ENCODE results near the gene ARHGEF12.
A peak's percentile ranks its signal among the peaks of the same experiment; 100 is the strongest.

Gene ARHGEF12

GRCh38 chr11:120432056-120433018 lies 96.1 kb downstream of the ARHGEF12 start:
- Mint-ChIP-seq H3K9me3 (no peaks in the 10 kb centered on the region), H3K4me3 (no peak overlapping the region), H3K4me1 (peaks cover 15% of the 10 kb centered on the region), H3K27ac (peak overlapping the region; percentile 14), H3K27me3 (no peaks in the 10 kb centered on the region), H3K36me3 (peaks cover 20% of the 10 kb centered on the region)
- peak; percentile 87 for ATAC-seq

- Mint-ChIP-seq H3K4me1 (no peaks in the 10 kb centered on the region), H3K27me3 (no peaks in the 10 kb centered on the region), H3K36me3 (peaks cover 44% of the 10 kb centered on the region), H3K27ac (no peak overlapping the region), H3K4me3 (no peak overlapping the region), H3K9me3 (no peaks in the 10 kb centered on the region)
- ATAC-seq, result no peak
Observed at GRCh38 chr11:120441592-120441991, 105.4 kb downstream of the ARHGEF12 start.

GRCh38 chr11:120442031-120442430 lies 105.8 kb downstream of the ARHGEF12 start:
- peaks cover 49% of the 10 kb centered on the region for H3K36me3 Mint-ChIP-seq
- H3K9me3 Mint-ChIP-seq, result no peaks in the 10 kb centered on the region
- no peak for ATAC-seq
- H3K4me1 Mint-ChIP-seq, result no peaks in the 10 kb centered on the region
- H3K4me3 Mint-ChIP-seq, result no peak overlapping the region
- no peak overlapping the region for H3K27ac Mint-ChIP-seq
- H3K27me3 Mint-ChIP-seq, result no peaks in the 10 kb centered on the region

GRCh38 chr11:120446802-120447201 lies 110.6 kb downstream of the ARHGEF12 start:
- Mint-ChIP-seq H3K9me3 (no peaks in the 10 kb centered on the region), H3K36me3 (peaks cover 72% of the 10 kb centered on the region), H3K27ac (no peak overlapping the region), H3K4me3 (no peak overlapping the region), H3K27me3 (no peaks in the 10 kb centered on the region), H3K4me1 (no peaks in the 10 kb centered on the region)
- ATAC-seq, result no peak

- H3K36me3 Mint-ChIP-seq, result peaks cover 73% of the 10 kb centered on the region
- H3K27me3 Mint-ChIP-seq, result no peaks in the 10 kb centered on the region
- no peak overlapping the region for H3K27ac Mint-ChIP-seq
- H3K4me1 Mint-ChIP-seq, result no peaks in the 10 kb centered on the region
- no peak overlapping the region for H3K4me3 Mint-ChIP-seq
- no peaks in the 10 kb centered on the region for H3K9me3 Mint-ChIP-seq
- no peak for ATAC-seq
Observed at GRCh38 chr11:120448240-120448639, 112.0 kb downstream of the ARHGEF12 start.

GRCh38 chr11:120455487-120455886 lies 119.3 kb downstream of the ARHGEF12 start:
- peaks cover 62% of the 10 kb centered on the region for H3K36me3 Mint-ChIP-seq
- H3K4me3 Mint-ChIP-seq, result no peak overlapping the region
- H3K27me3 Mint-ChIP-seq, result no peaks in the 10 kb centered on the region
- H3K4me1 Mint-ChIP-seq, result no peaks in the 10 kb centered on the region
- H3K9me3 Mint-ChIP-seq, result no peaks in the 10 kb centered on the region
- ATAC-seq, result no peak
- no peak overlapping the region for H3K27ac Mint-ChIP-seq

- ATAC-seq, result no peak
- Mint-ChIP-seq H3K9me3 (no peaks in the 10 kb centered on the region), H3K36me3 (peaks cover 62% of the 10 kb centered on the region), H3K27ac (no peak overlapping the region), H3K27me3 (no peaks in the 10 kb centered on the region), H3K4me1 (no peaks in the 10 kb centered on the region), H3K4me3 (no peak overlapping the region)
Observed at GRCh38 chr11:120457996-120458395, 121.8 kb downstream of the ARHGEF12 start.

- H3K27me3 Mint-ChIP-seq, result no peaks in the 10 kb centered on the region
- H3K4me3 Mint-ChIP-seq, result no peak overlapping the region
- no peaks in the 10 kb centered on the region for H3K4me1 Mint-ChIP-seq
- no peak for ATAC-seq
- peaks cover 63% of the 10 kb centered on the region for H3K36me3 Mint-ChIP-seq
- H3K9me3 Mint-ChIP-seq, result no peaks in the 10 kb centered on the region
- no peak overlapping the region for H3K27ac Mint-ChIP-seq
Observed at GRCh38 chr11:120462825-120463224, 126.6 kb downstream of the ARHGEF12 start.

GRCh38 chr11:120465921-120466534 lies 129.8 kb downstream of the ARHGEF12 start:
- H3K9me3 Mint-ChIP-seq, result no peaks in the 10 kb centered on the region
- no peak overlapping the region for H3K27ac Mint-ChIP-seq
- no peak for ATAC-seq
- peaks cover 71% of the 10 kb centered on the region for H3K36me3 Mint-ChIP-seq
- no peaks in the 10 kb centered on the region for H3K4me1 Mint-ChIP-seq
- H3K4me3 Mint-ChIP-seq, result no peak overlapping the region
- H3K27me3 Mint-ChIP-seq, result no peaks in the 10 kb centered on the region

GRCh38 chr11:120467627-120468026 lies 131.4 kb downstream of the ARHGEF12 start:
- H3K4me3 Mint-ChIP-seq, result no peak overlapping the region
- H3K27me3 Mint-ChIP-seq, result no peaks in the 10 kb centered on the region
- H3K9me3 Mint-ChIP-seq, result no peaks in the 10 kb centered on the region
- no peak for ATAC-seq
- H3K27ac Mint-ChIP-seq, result no peak overlapping the region
- no peaks in the 10 kb centered on the region for H3K4me1 Mint-ChIP-seq
- H3K36me3 Mint-ChIP-seq, result peaks cover 65% of the 10 kb centered on the region

GRCh38 chr11:120471131-120471530 lies 134.9 kb downstream of the ARHGEF12 start:
- H3K27me3 Mint-ChIP-seq, result no peaks in the 10 kb centered on the region
- peaks cover 57% of the 10 kb centered on the region for H3K36me3 Mint-ChIP-seq
- H3K27ac Mint-ChIP-seq, result no peak overlapping the region
- no peak for ATAC-seq
- H3K4me1 Mint-ChIP-seq, result no peaks in the 10 kb centered on the region
- H3K4me3 Mint-ChIP-seq, result no peak overlapping the region
- H3K9me3 Mint-ChIP-seq, result no peaks in the 10 kb centered on the region

GRCh38 chr11:120471994-120472393 lies 135.8 kb downstream of the ARHGEF12 start:
- Mint-ChIP-seq H3K4me1 (no peaks in the 10 kb centered on the region), H3K27ac (no peak overlapping the region), H3K4me3 (no peak overlapping the region), H3K36me3 (peaks cover 54% of the 10 kb centered on the region), H3K27me3 (no peaks in the 10 kb centered on the region), H3K9me3 (no peaks in the 10 kb centered on the region)
- no peak for ATAC-seq

GRCh38 chr11:120473503-120473902 lies 137.3 kb downstream of the ARHGEF12 start:
- Mint-ChIP-seq H3K4me1 (no peaks in the 10 kb centered on the region), H3K27ac (no peak overlapping the region)

GRCh38 chr11:120482149-120482548 lies 145.9 kb downstream of the ARHGEF12 start:
- Mint-ChIP-seq H3K27me3 (no peaks in the 10 kb centered on the region), H3K4me1 (no peaks in the 10 kb centered on the region), H3K4me3 (no peak overlapping the region), H3K9me3 (no peaks in the 10 kb centered on the region), H3K36me3 (peaks cover 36% of the 10 kb centered on the region), H3K27ac (no peak overlapping the region)
- ATAC-seq, result no peak

More at GRCh38 chr11:120473503-120473902, 137.3 kb downstream of the ARHGEF12 start:
- no peaks in the 10 kb centered on the region for H3K27me3 Mint-ChIP-seq
- H3K36me3 Mint-ChIP-seq, result peaks cover 47% of the 10 kb centered on the region
- H3K4me3 Mint-ChIP-seq, result no peak overlapping the region
- H3K9me3 Mint-ChIP-seq, result no peaks in the 10 kb centered on the region
- ATAC-seq, result no peak

- Mint-ChIP-seq H3K4me3 (no peak overlapping the region), H3K9me3 (no peaks in the 10 kb centered on the region), H3K27ac (no peak overlapping the region), H3K4me1 (no peaks in the 10 kb centered on the region), H3K27me3 (no peaks in the 10 kb centered on the region), H3K36me3 (peaks cover 33% of the 10 kb centered on the region)
- ATAC-seq, result no peak
Observed at GRCh38 chr11:120484722-120485121, 148.5 kb downstream of the ARHGEF12 start.

- no peak overlapping the region for H3K4me3 Mint-ChIP-seq
- H3K9me3 Mint-ChIP-seq, result no peaks in the 10 kb centered on the region
- peaks cover 21% of the 10 kb centered on the region for H3K36me3 Mint-ChIP-seq
- H3K27me3 Mint-ChIP-seq, result no peaks in the 10 kb centered on the region
- no peak for ATAC-seq
- no peaks in the 10 kb centered on the region for H3K4me1 Mint-ChIP-seq
- no peak overlapping the region for H3K27ac Mint-ChIP-seq
Observed at GRCh38 chr11:120486138-120486537, 149.9 kb downstream of the ARHGEF12 start.
